HepG2 (cell line): ENCODE results near the gene CACNA1C. TPM values are rescaled to one million over a fixed set of nuclear protein-coding genes. Genes with fewer than 3 reads are reported as not detected.

ENCODE experiments used
- ARHGAP35 ChIP-seq: sonication (generic); formaldehyde crosslinking; IDR thresholded peaks from 2 replicates; pipeline ENCODE4 v1.9.0; 2022; ENCODE audit warnings: mild to moderate bottlenecking, inconsistent platforms, moderate library complexity, missing genetic modification reagents, borderline replicate concordance
- CENPT ChIP-seq: sonication (generic); formaldehyde crosslinking; IDR thresholded peaks from 2 replicates; pipeline ENCODE4 v1.8.0; 2022; ENCODE audit warnings: low read depth, mild to moderate bottlenecking, moderate library complexity, missing genetic modification reagents
- DMAP1 ChIP-seq: IDR thresholded peaks from 2 replicates; pipeline ENCODE4 v1.6.1; 2016
- FOXA1 ChIP-seq, 2 experiments: fragments of 450-650 bp in 1 of 2; sonication (generic) in 1 of 2; formaldehyde crosslinking in 1 of 2; IDR thresholded peaks; 2 replicates each; pipeline versions ENCODE4 v1.4.0 to v1.6.1; 2016 to 2020; ENCODE audit warnings: missing genetic modification reagents in 1 of 2
- HMG20A ChIP-seq: IDR thresholded peaks from 2 replicates; pipeline ENCODE4 v1.6.1; 2016; ENCODE audit warnings: borderline replicate concordance
- MAF1 ChIP-seq: sonication (generic); formaldehyde crosslinking; IDR thresholded peaks from 2 replicates; pipeline ENCODE4 v1.5.0; 2020; ENCODE audit warnings: missing genetic modification reagents, borderline replicate concordance
- MTF2 ChIP-seq: sonication (generic); formaldehyde crosslinking; IDR thresholded peaks from 2 replicates; pipeline ENCODE4 v1.5.0; 2020; ENCODE audit warnings: missing genetic modification reagents, borderline replicate concordance
- MYC ChIP-seq: sonication (generic); formaldehyde crosslinking; IDR thresholded peaks from 2 replicates; pipeline ENCODE4 v1.9.0; 2021; ENCODE audit warnings: missing genetic modification reagents, borderline replicate concordance
- NFIC ChIP-seq: IDR thresholded peaks from 2 replicates; pipeline ENCODE4 v1.6.1; 2012; ENCODE audit warnings: mild to moderate bottlenecking, low read length, inconsistent platforms
- NFKBIZ ChIP-seq: IDR thresholded peaks from 2 replicates; pipeline ENCODE4 v1.6.1; 2018; ENCODE audit warnings: missing genetic modification reagents, missing compliant biosample characterization
- NFRKB ChIP-seq: fragments of 450-650 bp; IDR thresholded peaks from 2 replicates; pipeline ENCODE4 v1.6.1; 2017
- PAX8 ChIP-seq: sonication (generic); formaldehyde crosslinking; IDR thresholded peaks from 2 replicates; pipeline ENCODE4 v1.8.0; 2022; ENCODE audit warnings: mild to moderate bottlenecking, missing genetic modification reagents, borderline replicate concordance
- RFX1 ChIP-seq: fragments of 450-650 bp; IDR thresholded peaks from 2 replicates; pipeline ENCODE4 v1.6.1; 2017
- RFXAP ChIP-seq: sonication (generic); formaldehyde crosslinking; IDR thresholded peaks from 2 replicates; pipeline ENCODE4 v1.4.0; 2020; ENCODE audit warnings: missing genetic modification reagents, borderline replicate concordance
- SP1 ChIP-seq, 2 experiments: fragments of 450-650 bp in 1 of 2; sonication (generic) in 1 of 2; formaldehyde crosslinking in 1 of 2; IDR thresholded peaks; 2 replicates each; pipeline versions ENCODE4 v1.4.0 to v1.6.1; 2016 to 2020; ENCODE audit warnings: missing genetic modification reagents in 1 of 2
- SP5 ChIP-seq: IDR thresholded peaks from 2 replicates; pipeline ENCODE4 v1.6.1; 2016; ENCODE audit warnings: low read depth, borderline replicate concordance
- SRSF9 ChIP-seq: fragments of 200-400 bp; formaldehyde crosslinking; IDR thresholded peaks from 2 replicates; pipeline ENCODE4 v1.6.1; 2018; ENCODE audit warnings: borderline replicate concordance, mild to moderate bottlenecking, low read depth, low read length; ENCODE audit not compliant: insufficient read depth, poor library complexity, severe bottlenecking
- TOPORS ChIP-seq: sonication (generic); formaldehyde crosslinking; IDR thresholded peaks from 2 replicates; pipeline ENCODE4 v1.8.0; 2023; ENCODE audit warnings: mild to moderate bottlenecking, missing genetic modification reagents
- ZBTB20 ChIP-seq: sonication (generic); formaldehyde crosslinking; IDR thresholded peaks from 2 replicates; pipeline ENCODE4 v1.8.1; 2023; ENCODE audit warnings: missing genetic modification reagents, low read depth, mild to moderate bottlenecking, borderline replicate concordance
- ZBTB38 ChIP-seq: sonication (generic); formaldehyde crosslinking; IDR thresholded peaks from 2 replicates; pipeline ENCODE4 v1.5.1; 2020; ENCODE audit warnings: mild to moderate bottlenecking, missing genetic modification reagents
- ZNF292 ChIP-seq: sonication (generic); formaldehyde crosslinking; IDR thresholded peaks from 2 replicates; pipeline ENCODE4 v1.8.1; 2022; ENCODE audit warnings: mild to moderate bottlenecking, low read depth, missing genetic modification reagents, borderline replicate concordance
- polyA plus RNA-seq, 8 experiments: library from polyadenylated mRNA; depleted of rRNA in 3 of 8; stranded (reverse) in 7 of 8; unstranded in 1 of 8; fragments of >200 nt; fragmentation: Illumina TruSeq in 4 of 8; extraction: Trizol in 4 of 8; gene quantifications; 2 replicates each; pipeline versions ENCODE4 v1.2.1 to v1.2.3, GENCODE V29; 2011 to 2016; ENCODE audit warnings: low read depth in 4 of 8, missing spikeins in 1 of 8, mixed read lengths in 1 of 8; ENCODE audit not compliant: insufficient read depth in 1 of 8
- total RNA-seq, 5 experiments: library from RNA; depleted of rRNA; stranded (reverse); fragments of >200 nt; fragmentation: Illumina TruSeq; extraction: Trizol; gene quantifications; 2 replicates each; pipeline ENCODE4 v1.2.3, GENCODE V29; 2016; ENCODE audit warnings: low read depth in 1 of 5
- TF ChIP-seq, protein P1 (sequence below): sonication (generic); formaldehyde crosslinking; conservative IDR thresholded peaks from 2 replicates; pipeline ENCODE4 v1.5.0; 2020; ENCODE audit warnings: missing genetic modification reagents
- TF ChIP-seq, protein P2 (sequence below): sonication (generic); formaldehyde crosslinking; IDR thresholded peaks from 2 replicates; pipeline ENCODE4 v1.4.0; 2020; ENCODE audit warnings: mild to moderate bottlenecking, low read depth, missing genetic modification reagents
- TF ChIP-seq, protein P3 (sequence below): sonication (generic); formaldehyde crosslinking; IDR thresholded peaks from 2 replicates; pipeline ENCODE4 v1.9.0; 2021; ENCODE audit warnings: missing genetic modification reagents, borderline replicate concordance

The CACNA1C gene
- total and polyA plus RNA-seq, 2 of the 13 experiments (the other 11 are each of a cell fraction or from before 2014, with no cell fraction given): not detected

DNA sequence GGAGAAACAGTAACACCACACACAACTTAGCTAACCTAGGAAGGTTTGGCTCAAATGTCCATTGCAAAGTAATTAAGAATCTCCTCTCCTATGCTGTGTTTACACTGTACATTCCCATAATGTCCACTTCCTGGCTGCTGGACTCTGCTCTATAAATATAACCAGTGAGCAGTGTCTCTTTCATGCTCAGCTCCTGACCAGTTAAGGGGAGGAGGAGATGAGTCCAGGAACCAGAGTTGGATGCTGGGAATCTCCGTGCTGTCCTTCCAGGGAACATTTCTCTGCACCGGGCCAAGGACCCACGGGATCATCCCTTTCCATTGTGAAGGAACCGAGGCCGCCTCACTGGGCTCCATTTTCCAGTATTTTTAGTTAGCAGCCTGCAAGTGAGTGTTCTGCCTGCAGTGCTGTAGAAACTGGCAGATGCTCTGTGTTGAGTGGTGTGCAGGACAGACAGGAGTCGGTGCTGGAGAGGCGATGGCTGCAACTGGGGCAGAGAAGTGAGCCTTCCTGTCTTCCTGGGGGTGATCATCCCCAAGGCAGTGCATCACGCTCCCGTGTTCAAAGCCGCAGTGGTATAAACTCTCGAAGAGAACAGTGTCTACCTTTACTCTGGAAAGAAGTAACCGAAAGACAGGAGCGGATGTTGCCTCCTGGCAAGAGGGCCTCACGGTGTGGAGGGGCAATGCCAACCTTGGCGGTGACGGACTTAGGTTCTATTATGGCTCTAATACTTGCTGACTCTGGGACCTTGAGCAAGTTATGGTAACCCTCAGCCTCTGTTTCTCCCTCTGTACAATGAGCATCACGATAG, 195.5 kb downstream of the CACNA1C start (continued):
- TF ChIP-seq MAF1 (CRISPR knock-in tag) (no peak), NFKBIZ (CRISPR knock-in tag) (0 out of 2 replicates have a peak, but pooled peaks have one; percentile 50), ZNF292 (peak; percentile 91; the same call in 1 of the 2 replicates), NFIC (peak; percentile 77), NFRKB (no peak), FOXA1 (IDR thresholded peaks at IDR 0.05) (peak; percentile 83), FOXA1 (CRISPR knock-in tag; IDR thresholded peaks at IDR 0.05) (peak; percentile 94), ZBTB20 (CRISPR knock-in tag) (peak; percentile 100), SP1 (IDR thresholded peaks at IDR 0.05) (no peak), SP1 (CRISPR knock-in tag; IDR thresholded peaks at IDR 0.05) (0 out of 2 replicates have a peak, but pooled peaks have one; percentile 14), CENPT (CRISPR knock-in tag) (no peak), SP5 (CRISPR knock-in tag) (peak; percentile 93), TOPORS (CRISPR knock-in tag) (0 out of 2 replicates have a peak, but pooled peaks have one; percentile 66), RFXAP (CRISPR knock-in tag) (peak; percentile 37; the same call in 1 of the 2 replicates), MYC (CRISPR knock-in tag) (0 out of 2 replicates have a peak, but pooled peaks have one; percentile 25), SRSF9 (no peak), DMAP1 (CRISPR knock-in tag) (0 out of 2 replicates have a peak, but pooled peaks have one; percentile 56), ARHGAP35 (CRISPR knock-in tag) (no peak), HMG20A (peak; percentile 86; the same call in 1 of the 2 replicates), PAX8 (no peak), ZBTB38 (CRISPR knock-in tag) (peak; percentile 94), MTF2 (no peak), RFX1 (no peak)
- TF ChIP-seq, protein P1, sequence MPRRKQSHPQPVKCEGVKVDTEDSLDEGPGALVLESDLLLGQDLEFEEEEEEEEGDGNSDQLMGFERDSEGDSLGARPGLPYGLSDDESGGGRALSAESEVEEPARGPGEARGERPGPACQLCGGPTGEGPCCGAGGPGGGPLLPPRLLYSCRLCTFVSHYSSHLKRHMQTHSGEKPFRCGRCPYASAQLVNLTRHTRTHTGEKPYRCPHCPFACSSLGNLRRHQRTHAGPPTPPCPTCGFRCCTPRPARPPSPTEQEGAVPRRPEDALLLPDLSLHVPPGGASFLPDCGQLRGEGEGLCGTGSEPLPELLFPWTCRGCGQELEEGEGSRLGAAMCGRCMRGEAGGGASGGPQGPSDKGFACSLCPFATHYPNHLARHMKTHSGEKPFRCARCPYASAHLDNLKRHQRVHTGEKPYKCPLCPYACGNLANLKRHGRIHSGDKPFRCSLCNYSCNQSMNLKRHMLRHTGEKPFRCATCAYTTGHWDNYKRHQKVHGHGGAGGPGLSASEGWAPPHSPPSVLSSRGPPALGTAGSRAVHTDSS (CRISPR knock-in tag): no peak
- TF ChIP-seq, protein P2, sequence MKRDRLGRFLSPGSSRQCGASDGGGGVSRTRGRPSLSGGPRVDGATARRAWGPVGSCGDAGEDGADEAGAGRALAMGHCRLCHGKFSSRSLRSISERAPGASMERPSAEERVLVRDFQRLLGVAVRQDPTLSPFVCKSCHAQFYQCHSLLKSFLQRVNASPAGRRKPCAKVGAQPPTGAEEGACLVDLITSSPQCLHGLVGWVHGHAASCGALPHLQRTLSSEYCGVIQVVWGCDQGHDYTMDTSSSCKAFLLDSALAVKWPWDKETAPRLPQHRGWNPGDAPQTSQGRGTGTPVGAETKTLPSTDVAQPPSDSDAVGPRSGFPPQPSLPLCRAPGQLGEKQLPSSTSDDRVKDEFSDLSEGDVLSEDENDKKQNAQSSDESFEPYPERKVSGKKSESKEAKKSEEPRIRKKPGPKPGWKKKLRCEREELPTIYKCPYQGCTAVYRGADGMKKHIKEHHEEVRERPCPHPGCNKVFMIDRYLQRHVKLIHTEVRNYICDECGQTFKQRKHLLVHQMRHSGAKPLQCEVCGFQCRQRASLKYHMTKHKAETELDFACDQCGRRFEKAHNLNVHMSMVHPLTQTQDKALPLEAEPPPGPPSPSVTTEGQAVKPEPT (CRISPR knock-in tag): 0 out of 2 replicates have a peak, but pooled peaks have one; percentile 45
- TF ChIP-seq, protein P3, sequence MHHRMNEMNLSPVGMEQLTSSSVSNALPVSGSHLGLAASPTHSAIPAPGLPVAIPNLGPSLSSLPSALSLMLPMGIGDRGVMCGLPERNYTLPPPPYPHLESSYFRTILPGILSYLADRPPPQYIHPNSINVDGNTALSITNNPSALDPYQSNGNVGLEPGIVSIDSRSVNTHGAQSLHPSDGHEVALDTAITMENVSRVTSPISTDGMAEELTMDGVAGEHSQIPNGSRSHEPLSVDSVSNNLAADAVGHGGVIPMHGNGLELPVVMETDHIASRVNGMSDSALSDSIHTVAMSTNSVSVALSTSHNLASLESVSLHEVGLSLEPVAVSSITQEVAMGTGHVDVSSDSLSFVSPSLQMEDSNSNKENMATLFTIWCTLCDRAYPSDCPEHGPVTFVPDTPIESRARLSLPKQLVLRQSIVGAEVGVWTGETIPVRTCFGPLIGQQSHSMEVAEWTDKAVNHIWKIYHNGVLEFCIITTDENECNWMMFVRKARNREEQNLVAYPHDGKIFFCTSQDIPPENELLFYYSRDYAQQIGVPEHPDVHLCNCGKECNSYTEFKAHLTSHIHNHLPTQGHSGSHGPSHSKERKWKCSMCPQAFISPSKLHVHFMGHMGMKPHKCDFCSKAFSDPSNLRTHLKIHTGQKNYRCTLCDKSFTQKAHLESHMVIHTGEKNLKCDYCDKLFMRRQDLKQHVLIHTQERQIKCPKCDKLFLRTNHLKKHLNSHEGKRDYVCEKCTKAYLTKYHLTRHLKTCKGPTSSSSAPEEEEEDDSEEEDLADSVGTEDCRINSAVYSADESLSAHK (CRISPR knock-in tag): no peak
